GM10266 (cell line): Measurements from ENCODE around the gene KCNN3.

Source experiments
- DNase-seq: peaks from one replicate; pipeline ENCODE4 v3.0.0; 2012; ENCODE audit errors: extremely low spot score
- TF ChIP-seq, protein P1 (sequence below): IDR thresholded peaks from 2 replicates; pipeline ENCODE4 v1.5.1; 2012; ENCODE audit warnings: mild to moderate bottlenecking, low read depth; ENCODE audit not compliant: control insufficient read depth, insufficient read depth; ENCODE audit errors: missing control alignments

The KCNN3 gene

DNA sequence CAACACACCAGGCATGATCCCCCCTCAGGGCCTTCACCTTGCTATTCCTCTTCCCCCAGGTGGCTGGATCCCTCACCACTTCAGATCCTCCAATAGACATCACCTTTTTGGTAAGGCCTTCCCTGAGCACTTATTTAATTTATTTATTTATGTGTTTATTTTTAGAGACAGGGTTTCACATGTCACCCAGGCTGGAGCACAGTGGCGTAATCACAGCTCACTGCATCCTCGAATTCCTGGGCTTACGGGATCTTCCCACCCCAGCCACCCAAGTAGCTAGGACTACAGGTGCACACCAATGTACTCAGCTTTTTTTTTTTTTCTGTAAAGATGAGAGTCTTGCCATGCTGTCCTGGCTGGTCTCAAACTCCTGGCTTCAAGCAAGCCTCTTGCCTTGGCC lies 17.2 kb downstream of the KCNN3 start:
- DNase-seq = no peak
- TF ChIP-seq, protein P1, sequence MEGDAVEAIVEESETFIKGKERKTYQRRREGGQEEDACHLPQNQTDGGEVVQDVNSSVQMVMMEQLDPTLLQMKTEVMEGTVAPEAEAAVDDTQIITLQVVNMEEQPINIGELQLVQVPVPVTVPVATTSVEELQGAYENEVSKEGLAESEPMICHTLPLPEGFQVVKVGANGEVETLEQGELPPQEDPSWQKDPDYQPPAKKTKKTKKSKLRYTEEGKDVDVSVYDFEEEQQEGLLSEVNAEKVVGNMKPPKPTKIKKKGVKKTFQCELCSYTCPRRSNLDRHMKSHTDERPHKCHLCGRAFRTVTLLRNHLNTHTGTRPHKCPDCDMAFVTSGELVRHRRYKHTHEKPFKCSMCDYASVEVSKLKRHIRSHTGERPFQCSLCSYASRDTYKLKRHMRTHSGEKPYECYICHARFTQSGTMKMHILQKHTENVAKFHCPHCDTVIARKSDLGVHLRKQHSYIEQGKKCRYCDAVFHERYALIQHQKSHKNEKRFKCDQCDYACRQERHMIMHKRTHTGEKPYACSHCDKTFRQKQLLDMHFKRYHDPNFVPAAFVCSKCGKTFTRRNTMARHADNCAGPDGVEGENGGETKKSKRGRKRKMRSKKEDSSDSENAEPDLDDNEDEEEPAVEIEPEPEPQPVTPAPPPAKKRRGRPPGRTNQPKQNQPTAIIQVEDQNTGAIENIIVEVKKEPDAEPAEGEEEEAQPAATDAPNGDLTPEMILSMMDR = no peak

DNA sequence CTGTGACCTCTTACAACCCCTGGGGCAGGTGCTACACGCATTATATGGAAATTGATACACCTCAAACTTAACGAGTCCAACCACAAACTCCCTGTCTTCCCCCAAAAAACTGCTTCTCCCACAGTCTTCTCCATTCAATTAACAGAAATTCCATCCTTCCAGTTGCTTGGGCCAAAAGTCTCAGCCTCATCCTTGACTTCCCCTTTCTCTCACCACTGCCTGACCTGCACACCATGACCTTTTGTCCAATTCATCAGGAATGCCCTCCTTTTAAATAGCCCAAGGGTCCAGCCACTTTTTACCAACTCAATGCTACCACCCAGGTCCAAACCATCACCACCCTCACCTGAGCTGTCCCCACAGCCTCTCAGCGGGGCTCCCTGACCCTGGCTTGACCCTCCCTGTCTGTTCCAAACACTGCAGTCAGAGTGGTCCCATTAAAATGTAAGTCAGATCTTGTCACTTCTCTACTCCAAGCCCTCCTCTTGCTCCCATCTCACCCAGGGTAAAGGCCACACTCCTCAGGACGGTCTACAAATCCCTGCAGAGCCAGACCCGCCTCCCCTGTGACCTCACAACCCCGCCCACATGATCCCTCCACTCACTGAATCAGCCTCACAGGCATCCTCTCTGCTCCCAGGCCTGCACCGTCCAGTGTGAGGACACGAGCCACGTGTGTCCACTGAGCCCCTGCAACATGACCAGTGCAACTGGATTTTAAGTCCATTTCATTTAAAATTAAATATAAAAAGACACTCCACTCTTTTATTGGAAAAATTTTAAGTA lies 18.5 kb downstream of the KCNN3 start:
- TF ChIP-seq, protein P1 = no peak
- DNase-seq = no peak

DNA sequence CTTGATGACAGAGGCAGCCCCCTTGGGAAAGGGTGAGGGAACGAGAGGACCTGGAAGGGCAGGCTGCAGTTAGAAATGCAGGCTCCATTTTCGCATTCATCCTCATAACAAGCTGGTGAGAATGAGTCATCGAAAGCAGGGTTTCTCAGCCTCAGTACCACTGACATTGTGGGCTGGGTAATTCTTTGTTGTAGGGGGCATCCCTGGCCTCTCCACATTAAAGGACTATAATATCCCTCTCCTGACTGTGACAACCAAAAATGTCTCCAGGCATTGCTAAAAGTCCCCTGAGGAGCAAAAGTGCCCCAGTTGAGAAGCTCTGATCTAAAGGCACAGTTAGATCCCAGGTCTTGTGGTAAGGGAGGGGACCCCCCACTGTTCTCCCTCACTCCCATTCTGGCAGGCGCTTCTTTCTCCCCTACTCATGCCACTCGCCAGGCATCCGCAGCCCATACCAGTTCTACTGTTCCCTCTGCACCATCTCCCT lies 20.4 kb downstream of the KCNN3 start:
- DNase-seq = no peak
- TF ChIP-seq, protein P1 = no peak

DNA sequence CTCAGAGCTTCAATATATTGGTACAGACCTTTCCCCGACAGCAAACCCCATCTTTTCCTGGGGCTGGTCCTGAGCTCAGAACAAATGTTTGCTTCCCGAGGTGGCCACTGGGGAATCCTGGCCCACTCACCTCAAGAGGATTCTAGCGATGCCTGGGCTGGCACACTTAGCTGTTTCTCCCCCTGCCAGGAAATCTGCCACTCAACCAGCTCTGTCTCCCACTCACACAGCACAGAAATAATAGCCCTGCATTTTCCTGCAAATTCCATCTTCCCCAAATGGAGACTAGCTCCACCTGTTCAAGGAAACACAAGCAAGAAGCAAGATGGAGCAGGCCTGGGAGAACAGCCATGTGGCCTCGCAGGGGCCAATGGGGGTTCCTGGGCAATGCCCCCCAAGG lies 21.1 kb downstream of the KCNN3 start:
- TF ChIP-seq, protein P1 = no peak
- DNase-seq = no peak

DNA sequence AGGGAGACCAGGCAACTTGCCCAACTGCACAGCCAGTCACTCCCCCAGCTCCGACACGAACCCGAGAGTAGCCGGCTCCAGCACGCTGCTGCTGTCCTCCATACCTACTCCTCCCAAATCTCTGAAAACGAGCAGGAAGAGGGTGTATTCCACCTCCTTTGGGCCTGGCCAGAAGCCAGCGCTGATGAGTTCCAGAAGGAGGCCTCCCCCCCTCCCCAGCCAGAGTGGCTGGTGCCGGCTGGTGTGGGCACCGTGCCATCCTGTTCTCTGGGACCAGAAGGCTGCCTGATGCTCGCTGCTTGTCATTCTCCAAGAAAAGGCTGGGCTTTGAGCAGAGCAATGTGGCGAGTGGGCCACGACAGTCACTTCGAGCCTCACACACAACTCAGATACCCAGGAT lies 22.2 kb downstream of the KCNN3 start:
- DNase-seq = no peak
- TF ChIP-seq, protein P1 = no peak

DNA sequence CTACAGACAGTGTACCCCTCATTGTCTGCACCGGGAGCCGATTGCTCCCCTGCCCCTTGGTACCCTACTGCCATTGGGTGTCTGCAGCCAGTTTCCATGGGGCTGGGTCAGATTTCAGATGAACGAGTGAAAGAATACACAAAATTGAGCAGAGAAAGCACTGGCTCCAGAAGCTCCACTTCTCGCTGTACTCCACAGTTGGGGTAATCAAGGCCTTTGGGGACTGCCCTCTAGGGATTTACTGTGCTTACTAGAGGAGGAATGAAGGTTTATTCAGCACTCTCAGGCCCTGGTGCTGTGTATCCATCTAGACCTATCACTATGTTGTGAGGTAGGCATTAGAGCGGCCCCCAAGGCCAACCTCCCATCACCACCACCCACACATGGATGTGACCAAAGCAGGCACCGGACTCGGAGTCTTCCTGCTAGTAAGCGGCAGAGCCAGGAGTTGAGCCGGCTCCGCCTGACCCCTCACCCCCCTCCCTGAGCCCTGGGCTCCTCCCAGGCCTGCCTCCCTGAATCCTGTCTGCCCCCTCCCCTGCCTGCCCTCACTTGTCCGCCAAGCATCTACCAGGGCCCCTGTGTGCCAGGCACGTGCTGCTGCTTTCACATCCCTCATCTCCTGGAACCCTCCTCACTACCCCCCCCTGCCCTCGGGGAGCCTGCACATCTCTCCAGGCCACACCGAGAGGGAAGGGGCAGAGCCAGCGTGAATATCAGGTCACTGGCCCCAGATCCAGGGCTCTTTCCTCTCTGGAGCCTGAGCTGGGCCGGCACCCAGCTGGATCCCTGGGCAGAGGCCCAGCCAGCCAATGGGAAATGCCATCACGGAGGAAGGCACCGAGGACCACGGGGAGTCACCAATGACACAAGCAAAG lies 23.3 kb downstream of the KCNN3 start:
- DNase-seq = no peak
- TF ChIP-seq, protein P1 = no peak
